Measurements from ENCODE around the gene NUMA1. TPM values are rescaled to one million over a fixed set of nuclear protein-coding genes. Genes with fewer than 3 reads are reported as not detected.

NUMA1 gene
- total and polyA plus RNA-seq, 2 experiments from 2014 or later = 33.2 to 104 TPM

DNA sequence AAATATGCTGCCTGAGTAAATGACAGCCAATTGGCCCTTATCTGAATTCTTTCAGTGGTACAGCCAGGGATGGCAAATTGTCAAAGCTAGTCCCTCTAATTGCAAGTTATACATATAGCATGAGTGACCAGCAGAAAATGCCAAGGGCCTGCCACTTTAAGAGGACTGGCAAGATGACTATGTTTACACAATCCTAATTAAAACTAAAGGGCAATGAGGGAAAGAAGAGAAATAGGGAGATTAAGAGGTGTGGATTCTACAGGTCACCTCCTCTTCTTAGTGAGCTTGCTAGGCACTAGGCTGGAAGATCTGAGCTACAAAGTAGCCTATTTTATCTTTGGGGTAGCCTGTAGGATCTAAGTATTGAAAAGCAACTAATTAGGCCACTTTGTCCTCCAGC, 13.5 kb downstream of the NUMA1 start:
- Histone ChIP-seq H3K4me2 (no peak overlapping the region), H3K4me1 (ENCODE audit: insufficient read depth) (peaks cover 4% of the 10 kb centered on the region; the same call in 1 of the 2 replicates)

More for the DNA sequence above, 13.5 kb downstream of the NUMA1 start:
- Histone ChIP-seq H3K27me3 (ENCODE audit: insufficient read depth) (no peaks in the 10 kb centered on the region), H3K79me2 (replicated peaks; ENCODE audit: insufficient read depth) (peaks cover 54% of the 10 kb centered on the region), H3K4me3 (no peak overlapping the region), H3K27ac (ENCODE audit: low read depth) (no peak overlapping the region), H2AFZ (no peak overlapping the region), H3K9me2 (ENCODE audit: insufficient read depth) (no peaks in the 10 kb centered on the region), H3F3A (replicated peaks; ENCODE audit: low read depth) (no peaks in the 10 kb centered on the region), H3K36me3 (ENCODE audit: insufficient read depth) (no peaks in the 10 kb centered on the region; the same call in 1 of the 2 replicates), H4K20me1 (replicated peaks; ENCODE audit: insufficient read depth) (peaks cover 23% of the 10 kb centered on the region)
- peaks cover 10% of the 10 kb centered on the region for H3K36me3 Mint-ChIP-seq (ENCODE audit: low read depth)
- peaks cover 18% of the 10 kb centered on the region for H3K4me1 Mint-ChIP-seq
- no peak overlapping the region for H3K4me3 Mint-ChIP-seq
- TF ChIP-seq JUNB (IDR thresholded peaks at IDR 0.05; ENCODE audit: unreplicated experiment) = no peak
- TF ChIP-seq POLR2AphosphoS5 (IDR thresholded peaks at IDR 0.05; ENCODE audit: low read depth) = no peak
- TF ChIP-seq CREB1 (CRISPR knock-in tag; IDR thresholded peaks at IDR 0.05; ENCODE audit: low read depth) = no peak
- TF ChIP-seq EZH2phosphoT487 (IDR thresholded peaks at IDR 0.05; ENCODE audit: unreplicated experiment) = no peak
- TF ChIP-seq, protein P1, sequence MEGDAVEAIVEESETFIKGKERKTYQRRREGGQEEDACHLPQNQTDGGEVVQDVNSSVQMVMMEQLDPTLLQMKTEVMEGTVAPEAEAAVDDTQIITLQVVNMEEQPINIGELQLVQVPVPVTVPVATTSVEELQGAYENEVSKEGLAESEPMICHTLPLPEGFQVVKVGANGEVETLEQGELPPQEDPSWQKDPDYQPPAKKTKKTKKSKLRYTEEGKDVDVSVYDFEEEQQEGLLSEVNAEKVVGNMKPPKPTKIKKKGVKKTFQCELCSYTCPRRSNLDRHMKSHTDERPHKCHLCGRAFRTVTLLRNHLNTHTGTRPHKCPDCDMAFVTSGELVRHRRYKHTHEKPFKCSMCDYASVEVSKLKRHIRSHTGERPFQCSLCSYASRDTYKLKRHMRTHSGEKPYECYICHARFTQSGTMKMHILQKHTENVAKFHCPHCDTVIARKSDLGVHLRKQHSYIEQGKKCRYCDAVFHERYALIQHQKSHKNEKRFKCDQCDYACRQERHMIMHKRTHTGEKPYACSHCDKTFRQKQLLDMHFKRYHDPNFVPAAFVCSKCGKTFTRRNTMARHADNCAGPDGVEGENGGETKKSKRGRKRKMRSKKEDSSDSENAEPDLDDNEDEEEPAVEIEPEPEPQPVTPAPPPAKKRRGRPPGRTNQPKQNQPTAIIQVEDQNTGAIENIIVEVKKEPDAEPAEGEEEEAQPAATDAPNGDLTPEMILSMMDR (conservative IDR thresholded peaks at IDR 0.05; ENCODE audit: low read depth in 2 of 2) = no peak
- TF ChIP-seq ZNF114 (CRISPR knock-in tag; IDR thresholded peaks at IDR 0.05) = no peak
- no peak for TF ChIP-seq STAT1 (IDR thresholded peaks at IDR 0.05; ENCODE audit: unreplicated experiment)
- TF ChIP-seq, protein P2, sequence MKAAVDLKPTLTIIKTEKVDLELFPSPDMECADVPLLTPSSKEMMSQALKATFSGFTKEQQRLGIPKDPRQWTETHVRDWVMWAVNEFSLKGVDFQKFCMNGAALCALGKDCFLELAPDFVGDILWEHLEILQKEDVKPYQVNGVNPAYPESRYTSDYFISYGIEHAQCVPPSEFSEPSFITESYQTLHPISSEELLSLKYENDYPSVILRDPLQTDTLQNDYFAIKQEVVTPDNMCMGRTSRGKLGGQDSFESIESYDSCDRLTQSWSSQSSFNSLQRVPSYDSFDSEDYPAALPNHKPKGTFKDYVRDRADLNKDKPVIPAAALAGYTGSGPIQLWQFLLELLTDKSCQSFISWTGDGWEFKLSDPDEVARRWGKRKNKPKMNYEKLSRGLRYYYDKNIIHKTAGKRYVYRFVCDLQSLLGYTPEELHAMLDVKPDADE (IDR thresholded peaks at IDR 0.05) = no peak
- TF ChIP-seq, protein P3, sequence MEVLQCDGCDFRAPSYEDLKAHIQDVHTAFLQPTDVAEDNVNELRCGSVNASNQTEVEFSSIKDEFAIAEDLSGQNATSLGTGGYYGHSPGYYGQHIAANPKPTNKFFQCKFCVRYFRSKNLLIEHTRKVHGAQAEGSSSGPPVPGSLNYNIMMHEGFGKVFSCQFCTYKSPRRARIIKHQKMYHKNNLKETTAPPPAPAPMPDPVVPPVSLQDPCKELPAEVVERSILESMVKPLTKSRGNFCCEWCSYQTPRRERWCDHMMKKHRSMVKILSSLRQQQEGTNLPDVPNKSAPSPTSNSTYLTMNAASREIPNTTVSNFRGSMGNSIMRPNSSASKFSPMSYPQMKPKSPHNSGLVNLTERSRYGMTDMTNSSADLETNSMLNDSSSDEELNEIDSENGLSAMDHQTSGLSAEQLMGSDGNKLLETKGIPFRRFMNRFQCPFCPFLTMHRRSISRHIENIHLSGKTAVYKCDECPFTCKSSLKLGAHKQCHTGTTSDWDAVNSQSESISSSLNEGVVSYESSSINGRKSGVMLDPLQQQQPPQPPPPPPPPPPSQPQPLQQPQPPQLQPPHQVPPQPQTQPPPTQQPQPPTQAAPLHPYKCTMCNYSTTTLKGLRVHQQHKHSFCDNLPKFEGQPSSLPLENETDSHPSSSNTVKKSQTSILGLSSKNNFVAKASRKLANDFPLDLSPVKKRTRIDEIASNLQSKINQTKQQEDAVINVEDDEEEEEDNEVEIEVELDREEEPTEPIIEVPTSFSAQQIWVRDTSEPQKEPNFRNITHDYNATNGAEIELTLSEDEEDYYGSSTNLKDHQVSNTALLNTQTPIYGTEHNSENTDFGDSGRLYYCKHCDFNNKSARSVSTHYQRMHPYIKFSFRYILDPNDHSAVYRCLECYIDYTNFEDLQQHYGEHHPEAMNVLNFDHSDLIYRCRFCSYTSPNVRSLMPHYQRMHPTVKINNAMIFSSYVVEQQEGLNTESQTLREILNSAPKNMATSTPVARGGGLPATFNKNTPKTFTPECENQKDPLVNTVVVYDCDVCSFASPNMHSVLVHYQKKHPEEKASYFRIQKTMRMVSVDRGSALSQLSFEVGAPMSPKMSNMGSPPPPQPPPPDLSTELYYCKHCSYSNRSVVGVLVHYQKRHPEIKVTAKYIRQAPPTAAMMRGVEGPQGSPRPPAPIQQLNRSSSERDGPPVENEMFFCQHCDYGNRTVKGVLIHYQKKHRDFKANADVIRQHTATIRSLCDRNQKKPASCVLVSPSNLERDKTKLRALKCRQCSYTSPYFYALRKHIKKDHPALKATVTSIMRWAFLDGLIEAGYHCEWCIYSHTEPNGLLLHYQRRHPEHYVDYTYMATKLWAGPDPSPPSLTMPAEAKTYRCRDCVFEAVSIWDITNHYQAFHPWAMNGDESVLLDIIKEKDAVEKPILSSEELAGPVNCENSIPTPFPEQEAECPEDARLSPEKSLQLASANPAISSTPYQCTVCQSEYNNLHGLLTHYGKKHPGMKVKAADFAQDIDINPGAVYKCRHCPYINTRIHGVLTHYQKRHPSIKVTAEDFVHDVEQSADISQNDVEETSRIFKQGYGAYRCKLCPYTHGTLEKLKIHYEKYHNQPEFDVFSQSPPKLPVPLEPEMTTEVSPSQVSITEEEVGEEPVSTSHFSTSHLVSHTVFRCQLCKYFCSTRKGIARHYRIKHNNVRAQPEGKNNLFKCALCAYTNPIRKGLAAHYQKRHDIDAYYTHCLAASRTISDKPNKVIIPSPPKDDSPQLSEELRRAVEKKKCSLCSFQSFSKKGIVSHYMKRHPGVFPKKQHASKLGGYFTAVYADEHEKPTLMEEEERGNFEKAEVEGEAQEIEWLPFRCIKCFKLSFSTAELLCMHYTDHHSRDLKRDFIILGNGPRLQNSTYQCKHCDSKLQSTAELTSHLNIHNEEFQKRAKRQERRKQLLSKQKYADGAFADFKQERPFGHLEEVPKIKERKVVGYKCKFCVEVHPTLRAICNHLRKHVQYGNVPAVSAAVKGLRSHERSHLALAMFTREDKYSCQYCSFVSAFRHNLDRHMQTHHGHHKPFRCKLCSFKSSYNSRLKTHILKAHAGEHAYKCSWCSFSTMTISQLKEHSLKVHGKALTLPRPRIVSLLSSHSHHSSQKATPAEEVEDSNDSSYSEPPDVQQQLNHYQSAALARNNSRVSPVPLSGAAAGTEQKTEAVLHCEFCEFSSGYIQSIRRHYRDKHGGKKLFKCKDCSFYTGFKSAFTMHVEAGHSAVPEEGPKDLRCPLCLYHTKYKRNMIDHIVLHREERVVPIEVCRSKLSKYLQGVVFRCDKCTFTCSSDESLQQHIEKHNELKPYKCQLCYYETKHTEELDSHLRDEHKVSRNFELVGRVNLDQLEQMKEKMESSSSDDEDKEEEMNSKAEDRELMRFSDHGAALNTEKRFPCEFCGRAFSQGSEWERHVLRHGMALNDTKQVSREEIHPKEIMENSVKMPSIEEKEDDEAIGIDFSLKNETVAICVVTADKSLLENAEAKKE (CRISPR knock-in tag; IDR thresholded peaks at IDR 0.05) = no peak
- TF ChIP-seq EZH2 (IDR thresholded peaks at IDR 0.05; ENCODE audit: low read depth, unreplicated experiment) = no peak
- TF ChIP-seq, protein P4, sequence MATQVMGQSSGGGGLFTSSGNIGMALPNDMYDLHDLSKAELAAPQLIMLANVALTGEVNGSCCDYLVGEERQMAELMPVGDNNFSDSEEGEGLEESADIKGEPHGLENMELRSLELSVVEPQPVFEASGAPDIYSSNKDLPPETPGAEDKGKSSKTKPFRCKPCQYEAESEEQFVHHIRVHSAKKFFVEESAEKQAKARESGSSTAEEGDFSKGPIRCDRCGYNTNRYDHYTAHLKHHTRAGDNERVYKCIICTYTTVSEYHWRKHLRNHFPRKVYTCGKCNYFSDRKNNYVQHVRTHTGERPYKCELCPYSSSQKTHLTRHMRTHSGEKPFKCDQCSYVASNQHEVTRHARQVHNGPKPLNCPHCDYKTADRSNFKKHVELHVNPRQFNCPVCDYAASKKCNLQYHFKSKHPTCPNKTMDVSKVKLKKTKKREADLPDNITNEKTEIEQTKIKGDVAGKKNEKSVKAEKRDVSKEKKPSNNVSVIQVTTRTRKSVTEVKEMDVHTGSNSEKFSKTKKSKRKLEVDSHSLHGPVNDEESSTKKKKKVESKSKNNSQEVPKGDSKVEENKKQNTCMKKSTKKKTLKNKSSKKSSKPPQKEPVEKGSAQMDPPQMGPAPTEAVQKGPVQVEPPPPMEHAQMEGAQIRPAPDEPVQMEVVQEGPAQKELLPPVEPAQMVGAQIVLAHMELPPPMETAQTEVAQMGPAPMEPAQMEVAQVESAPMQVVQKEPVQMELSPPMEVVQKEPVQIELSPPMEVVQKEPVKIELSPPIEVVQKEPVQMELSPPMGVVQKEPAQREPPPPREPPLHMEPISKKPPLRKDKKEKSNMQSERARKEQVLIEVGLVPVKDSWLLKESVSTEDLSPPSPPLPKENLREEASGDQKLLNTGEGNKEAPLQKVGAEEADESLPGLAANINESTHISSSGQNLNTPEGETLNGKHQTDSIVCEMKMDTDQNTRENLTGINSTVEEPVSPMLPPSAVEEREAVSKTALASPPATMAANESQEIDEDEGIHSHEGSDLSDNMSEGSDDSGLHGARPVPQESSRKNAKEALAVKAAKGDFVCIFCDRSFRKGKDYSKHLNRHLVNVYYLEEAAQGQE (IDR thresholded peaks at IDR 0.05; ENCODE audit: unreplicated experiment) = no peak
- TF ChIP-seq ZNF331 (CRISPR knock-in tag; IDR thresholded peaks at IDR 0.05; ENCODE audit: low read depth) = no peak
- no peak for ATAC-seq
- H3K27me3 Mint-ChIP-seq (ENCODE audit: insufficient read depth, low read depth, poor library complexity) = peaks cover 2% of the 10 kb centered on the region
- H3K27ac Mint-ChIP-seq = no peak overlapping the region
- H3K9me3 Mint-ChIP-seq = no peaks in the 10 kb centered on the region
- no peak for DNase-seq (ENCODE audit: low spot score)
